Keratinocyte (primary cell): ENCODE results near the gene ATP5MC2. TPM values are rescaled to one million over a fixed set of nuclear protein-coding genes. Genes with fewer than 3 reads are reported as not detected.

Experiments
- DNase-seq: peaks from one replicate; pipeline ENCODE4 v3.0.0-alpha.2; 2011; ENCODE audit warnings: low read depth, missing footprints, low spot score
- FAIRE-seq: peaks from 2 replicates; lab custom pipeline; 2011; peaks lifted over from hg19 to GRCh38; lab: Jason Lieb, UNC
- H2AFZ ChIP-seq: 2 replicates; pipeline ENCODE4 v1.6.0; 2012; ENCODE audit warnings: low read length, control low read depth, inconsistent platforms; ENCODE audit not compliant: control insufficient read depth
- H3K27ac ChIP-seq: 2 replicates; pipeline ENCODE4 v1.5.1; 2011; ENCODE audit warnings: low read length; ENCODE audit not compliant: control insufficient read depth, insufficient read depth
- H3K27me3 ChIP-seq: 3 replicates; pipeline ENCODE4 v1.6.0; 2011; ENCODE audit warnings: low read length; ENCODE audit not compliant: control insufficient read depth, insufficient read depth; ENCODE audit errors: extremely low read depth
- H3K36me3 ChIP-seq, 2 experiments: 2 replicates in 1 of 2; 3 replicates in 1 of 2; pipeline ENCODE4 v1.5.1; 2011; ENCODE audit warnings: low read length in 2 of 2, mild to moderate bottlenecking in 1 of 2; ENCODE audit not compliant: control insufficient read depth in 2 of 2, insufficient read depth in 2 of 2; ENCODE audit errors: extremely low read depth in 1 of 2
- H3K4me1 ChIP-seq: 3 replicates; pipeline ENCODE4 v1.5.1; 2011; ENCODE audit warnings: low read length; ENCODE audit not compliant: control insufficient read depth, insufficient read depth; ENCODE audit errors: extremely low read depth
- H3K4me2 ChIP-seq: 3 replicates; pipeline ENCODE4 v1.6.0; 2011; ENCODE audit warnings: low read depth, low read length; ENCODE audit not compliant: control insufficient read depth, insufficient read depth; ENCODE audit errors: extremely low read depth
- H3K4me3 ChIP-seq, 3 experiments: fragments of 200-600 bp in 1 of 3; sonication (generic) in 1 of 3; 2 replicates in 2 of 3; 3 replicates in 1 of 3; pipeline ENCODE4 v1.5.1; 2011 to 2016; ENCODE audit warnings: low read length in 3 of 3, mild to moderate bottlenecking in 3 of 3, control low read depth in 2 of 3, inconsistent platforms in 1 of 3, low read depth in 1 of 3, mixed read lengths in 1 of 3, mixed run types in 1 of 3, moderate library complexity in 1 of 3; ENCODE audit not compliant: control insufficient read depth in 2 of 3, insufficient read depth in 2 of 3; ENCODE audit errors: extremely low read depth in 1 of 3
- H3K79me2 ChIP-seq: 2 replicates; pipeline ENCODE4 v1.6.0; 2012; ENCODE audit warnings: low read length; ENCODE audit not compliant: control insufficient read depth, insufficient read depth
- H3K9ac ChIP-seq: 3 replicates; pipeline ENCODE4 v1.6.0; 2011; ENCODE audit warnings: low read length; ENCODE audit not compliant: control insufficient read depth, insufficient read depth; ENCODE audit errors: extremely low read depth
- H3K9me1 ChIP-seq: 3 replicates; pipeline ENCODE4 v1.6.0; 2011; ENCODE audit warnings: low read length; ENCODE audit not compliant: control insufficient read depth, insufficient read depth; ENCODE audit errors: extremely low read depth
- H3K9me3 ChIP-seq: 2 replicates; pipeline ENCODE4 v1.5.1; 2012; ENCODE audit warnings: low read depth, low read length; ENCODE audit not compliant: control insufficient read depth
- H4K20me1 ChIP-seq: 3 replicates; pipeline ENCODE4 v1.6.0; 2011; ENCODE audit warnings: low read length; ENCODE audit not compliant: control insufficient read depth, insufficient read depth; ENCODE audit errors: extremely low read depth
- CTCF ChIP-seq, 3 experiments: IDR thresholded peaks in 1 of 3; conservative IDR thresholded peaks in 1 of 3; optimal IDR thresholded peaks in 1 of 3; 2 replicates in 2 of 3; 3 replicates in 1 of 3; pipeline versions ENCODE3 to v1.5.1; 2011; ENCODE audit warnings: low read length in 3 of 3, mild to moderate bottlenecking in 3 of 3, moderate library complexity in 2 of 3, control low read depth in 1 of 3, inconsistent platforms in 1 of 3; ENCODE audit not compliant: insufficient read depth in 2 of 3; ENCODE audit errors: extremely low read depth in 1 of 3
- EZH2 ChIP-seq: IDR thresholded peaks from one replicate; pipeline ENCODE4 v1.6.1; 2012; ENCODE audit warnings: inconsistent platforms, mild to moderate bottlenecking, low read length, moderate library complexity
- dilution Hi-C: fragments of 300-500 bp; cut with MboI; formaldehyde crosslinking; loops from one replicate; pipeline ENCODE4 v1.7.0; 2020; ENCODE audit warnings: low sequenced_read_pairs; ENCODE audit not compliant: extremely low pct_ligation_motif_present
- polyA plus RNA-seq, 5 experiments: library from polyadenylated mRNA; depleted of rRNA in 3 of 5; stranded (reverse) in 3 of 5; stranded (forward) in 1 of 5; unstranded in 1 of 5; fragments of >200 nt; gene quantifications; 1 replicate in 1 of 5; 2 replicates in 3 of 5; 3 replicates in 1 of 5; pipeline versions ENCODE4 v1.2.1 to v1.2.3, GENCODE V29; 2011 to 2012; ENCODE audit warnings: missing spikeins in 2 of 5, low read depth in 1 of 5, low replicate concordance in 1 of 5

ATP5MC2 gene
- polyA plus RNA-seq, 1 donor (not counting 4 experiments of a cell fraction or from before 2014, with no cell fraction given) = 138 TPM

- H3K4me2 ChIP-seq = no peak overlapping the region
- H3K4me1 ChIP-seq = peaks cover 8% of the 10 kb centered on the region
- H3K36me3 ChIP-seq = no peaks in the 10 kb centered on the region
- DNase-seq (no peak), FAIRE-seq (peak; percentile 48)
- H3K27ac ChIP-seq = no peak overlapping the region
- H3K27me3 ChIP-seq = peaks cover 15% of the 10 kb centered on the region
- H3K9ac ChIP-seq = no peak overlapping the region
- TF ChIP-seq CTCF (optimal IDR thresholded peaks at IDR 0.05 in 1 of 3, IDR thresholded peaks at IDR 0.05 in 1 of 3, conservative IDR thresholded peaks at IDR 0.05 in 1 of 3; ENCODE audit: extremely low read depth in 1 of 3, insufficient read depth in 2 of 3, low read length in 3 of 3) (peak; percentile 95 to 100 (median 99)), EZH2 (no peak)
- no peaks in the 10 kb centered on the region for H3K9me3 ChIP-seq
- dilution Hi-C loops = no loop called here
- H3K79me2 ChIP-seq = no peaks in the 10 kb centered on the region
- no peaks in the 10 kb centered on the region for H3K9me1 ChIP-seq
- peak overlapping the region; percentile 83 for H2AFZ ChIP-seq
- no peaks in the 10 kb centered on the region for H4K20me1 ChIP-seq
- no peak overlapping the region for H3K4me3 ChIP-seq
Measured at GRCh38 chr12:53701518-53702264, 25.8 kb upstream of the ATP5MC2 start.

- no peaks in the 10 kb centered on the region for H3K36me3 ChIP-seq
- no peaks in the 10 kb centered on the region for H4K20me1 ChIP-seq
- no peaks in the 10 kb centered on the region for H3K79me2 ChIP-seq
- no peak for DNase-seq
- H3K27ac ChIP-seq = no peak overlapping the region
- dilution Hi-C loops = no loop called here
- no peaks in the 10 kb centered on the region for H3K9me3 ChIP-seq
- H2AFZ ChIP-seq = no peak overlapping the region
- H3K4me3 ChIP-seq = no peak overlapping the region
- no peak overlapping the region for H3K4me2 ChIP-seq
- no peak for FAIRE-seq
- no peak overlapping the region for H3K9ac ChIP-seq
- peaks cover 15% of the 10 kb centered on the region for H3K27me3 ChIP-seq
- peaks cover 18% of the 10 kb centered on the region for H3K4me1 ChIP-seq
- no peak for TF ChIP-seq CTCF (optimal IDR thresholded peaks at IDR 0.05 in 1 of 3, IDR thresholded peaks at IDR 0.05 in 1 of 3, conservative IDR thresholded peaks at IDR 0.05 in 1 of 3; ENCODE audit: extremely low read depth in 1 of 3, insufficient read depth in 2 of 3, low read length in 3 of 3)
- no peak for TF ChIP-seq EZH2
- no peaks in the 10 kb centered on the region for H3K9me1 ChIP-seq
Measured at GRCh38 chr12:53700567-53700966, 24.7 kb upstream of the ATP5MC2 start.
